Daoy (cell line): Measurements from ENCODE around the gene NRCAM. TPM values are rescaled to one million over a fixed set of nuclear protein-coding genes. Genes with fewer than 3 reads are reported as not detected.

ENCODE experiments used
- DNase-seq: peaks from one replicate; pipeline ENCODE4 v3.0.0-alpha.2; 2015; ENCODE audit warnings: low read depth
- total RNA-seq: library from RNA; depleted of rRNA; stranded (reverse); fragments of >200 nt; shearing (Covaris generic); gene quantifications from 2 replicates; pipeline ENCODE4 v1.2.3, GENCODE V29; 2014

The NRCAM gene
- total RNA-seq, 1 experiment from 2014 or later: 0.11 TPM

DNA sequence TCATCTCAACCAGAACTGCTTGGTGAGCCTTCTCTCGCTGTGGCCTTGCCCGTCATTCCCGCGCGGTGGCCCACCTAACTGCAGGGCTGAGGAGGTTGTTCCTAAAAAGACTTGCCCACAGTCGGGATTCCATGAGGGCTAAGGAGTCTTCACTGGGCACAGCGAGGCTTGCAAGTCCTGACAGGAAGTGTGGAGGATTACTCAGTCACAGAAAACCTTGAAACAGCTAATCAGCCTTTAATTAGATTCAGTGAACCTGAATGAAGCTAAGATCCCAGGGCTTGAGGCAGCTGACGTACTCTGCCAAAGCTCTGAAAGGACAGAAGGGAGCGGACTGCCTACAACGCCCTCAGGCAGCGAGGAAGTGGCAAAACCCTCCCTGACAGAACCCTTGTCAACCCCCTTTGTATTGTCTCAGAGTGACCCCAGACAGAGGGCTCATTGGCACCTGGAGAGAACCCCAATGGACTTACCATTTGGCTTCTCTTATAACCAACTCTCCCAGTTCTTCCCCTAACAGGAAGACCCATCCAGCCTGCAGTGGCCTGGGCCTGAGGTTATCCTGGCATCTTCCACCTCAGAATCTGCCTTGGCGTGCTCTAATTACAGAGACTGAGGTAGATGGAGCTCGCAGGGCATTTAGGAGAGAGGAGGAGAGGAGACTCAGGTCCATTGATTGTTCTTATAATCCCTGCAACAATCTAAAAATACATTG, 323.5 kb downstream of the NRCAM start:
- DNase-seq: peak; percentile 72

GRCh38 chr7:108130261-108130660, 326.0 kb downstream of the NRCAM start, which contains the start of gene LAMB4:
TSS of gene LAMB4 (minus strand) at chr7:108130361. CDS start at chr7:108123164, 7,197 bp downstream.
- no peak for DNase-seq

- DNase-seq: no peak
These were observed 326.9 kb downstream of the NRCAM start for GRCh38 chr7:108129018-108129965.

DNA sequence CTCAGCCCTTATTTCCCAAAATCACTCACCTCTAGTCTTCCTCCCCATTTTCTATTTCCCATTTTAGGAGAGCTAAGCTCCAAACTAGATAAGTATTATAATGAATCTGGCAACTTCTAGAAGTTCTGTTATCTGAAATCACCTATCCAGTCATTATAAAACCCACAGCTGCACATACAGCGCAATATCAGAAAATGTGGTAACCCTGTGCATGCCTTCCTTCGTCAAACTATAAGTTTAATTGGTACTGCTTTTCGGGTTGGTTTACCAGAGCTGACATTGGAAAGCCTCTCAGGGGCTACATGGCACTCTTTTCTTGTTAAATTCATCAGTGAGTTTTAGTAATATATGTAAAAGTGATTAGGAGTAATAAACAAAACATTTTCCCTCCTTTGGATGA, 327.7 kb downstream of the NRCAM start:
- no peak for DNase-seq

DNA sequence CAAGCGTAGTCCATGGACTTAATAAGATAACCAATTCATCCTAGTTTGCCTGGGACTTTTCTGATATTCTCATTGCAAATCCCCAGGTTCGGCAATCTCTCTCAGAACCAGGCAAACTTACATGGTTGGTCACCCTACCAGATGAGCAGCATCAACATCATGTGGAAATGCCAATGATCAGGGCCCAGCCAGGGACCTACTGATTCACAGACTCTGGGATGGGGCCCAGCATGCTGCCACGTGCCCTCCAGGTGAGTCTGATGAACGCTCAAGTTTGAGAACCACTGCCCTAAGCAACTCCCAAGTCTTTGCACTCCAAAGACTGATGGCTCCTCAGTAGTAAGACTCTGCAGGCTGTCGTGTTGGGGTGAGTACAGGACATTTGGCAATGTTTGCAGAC, 328.8 kb downstream of the NRCAM start:
- DNase-seq: no peak

GRCh38 chr7:108124820-108125219, 331.4 kb downstream of the NRCAM start:
- DNase-seq: no peak

- DNase-seq: no peak
These were observed 334.1 kb downstream of the NRCAM start for GRCh38 chr7:108122181-108122580.

GRCh38 chr7:108120933-108121332, 335.3 kb downstream of the NRCAM start:
- DNase-seq: no peak

GRCh38 chr7:108120196-108120595, 336.0 kb downstream of the NRCAM start:
- no peak for DNase-seq

- no peak for DNase-seq
These were observed 337.3 kb downstream of the NRCAM start for GRCh38 chr7:108118959-108119358.

GRCh38 chr7:108114117-108114841, 342.0 kb downstream of the NRCAM start:
- DNase-seq: peak; percentile 47

GRCh38 chr7:108112683-108113082, 343.6 kb downstream of the NRCAM start:
- DNase-seq: no peak

GRCh38 chr7:108109221-108109908, 346.9 kb downstream of the NRCAM start:
- DNase-seq: peak; percentile 42

DNA sequence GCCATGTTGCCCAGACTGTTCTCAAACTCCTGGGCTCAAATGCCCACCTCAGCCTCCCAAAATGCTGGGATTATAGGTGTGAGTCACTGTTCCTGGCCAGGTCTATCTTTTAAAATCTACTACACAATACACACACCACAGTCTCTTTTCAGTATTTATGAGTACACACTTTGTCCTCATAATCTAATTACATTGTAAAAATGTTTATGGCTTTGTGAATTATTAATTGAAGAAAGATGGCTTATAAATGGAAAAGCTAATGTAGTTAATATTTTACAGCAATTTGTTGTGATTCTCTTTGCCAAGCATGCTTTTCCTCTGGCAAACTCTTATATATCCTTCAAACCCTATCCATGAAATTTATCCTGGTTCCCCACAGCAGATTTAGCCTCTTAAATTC, 348.1 kb downstream of the NRCAM start:
- no peak for DNase-seq

DNA sequence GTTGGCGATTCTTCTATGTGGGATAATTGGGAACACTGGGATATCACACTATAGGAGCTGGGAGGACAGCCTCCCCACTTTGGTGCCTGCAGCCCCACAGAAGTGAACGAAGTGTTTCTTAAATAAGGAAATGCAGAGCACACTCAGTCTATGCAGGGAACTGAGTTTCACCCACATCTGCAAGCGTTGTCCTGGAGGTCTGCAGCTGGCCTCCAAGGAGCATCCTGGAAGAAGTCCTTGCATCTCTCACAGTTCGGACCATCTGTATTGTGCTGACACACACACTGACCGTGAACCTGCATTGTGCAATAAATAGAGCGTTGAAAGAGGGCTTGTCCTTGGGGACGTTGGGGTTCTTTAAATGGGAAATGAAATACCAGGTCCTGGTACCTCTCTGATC, 351.9 kb downstream of the NRCAM start:
- no peak for DNase-seq

GRCh38 chr7:108103558-108104298, 352.5 kb downstream of the NRCAM start:
- DNase-seq: no peak

DNA sequence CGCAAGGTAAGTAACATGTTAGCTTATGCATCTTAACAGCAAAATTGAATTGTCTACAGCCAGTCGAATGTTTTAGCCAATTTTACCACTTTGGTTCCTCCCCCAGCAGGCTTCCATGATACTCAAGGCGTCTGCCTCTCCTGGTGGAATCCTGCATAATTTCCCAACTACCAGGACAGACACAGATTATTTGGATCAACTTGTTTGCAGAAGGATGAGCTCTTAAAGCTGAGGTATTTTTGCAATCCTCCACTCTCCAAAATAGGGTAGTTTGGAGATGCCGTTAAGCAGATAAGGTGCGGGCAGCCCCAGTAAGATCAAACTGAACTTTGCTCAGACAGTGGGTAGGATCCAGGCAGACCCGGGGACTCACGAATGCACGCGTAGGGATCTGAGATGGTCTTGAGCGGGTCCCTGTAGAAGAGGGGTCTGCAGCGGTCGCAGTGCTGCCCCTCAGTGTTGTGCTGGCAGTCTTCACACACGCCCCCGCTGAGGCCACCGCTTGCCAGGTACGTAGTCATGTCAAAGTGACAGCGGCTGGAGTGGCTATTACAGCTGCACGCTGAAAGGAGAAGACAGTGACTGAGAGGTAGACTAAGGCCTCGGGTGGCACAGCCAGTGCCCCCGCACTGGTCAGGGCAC, 353.4 kb downstream of the NRCAM start:
- no peak for DNase-seq

- no peak for DNase-seq
These were observed 354.5 kb downstream of the NRCAM start for GRCh38 chr7:108101759-108102158.

DNA sequence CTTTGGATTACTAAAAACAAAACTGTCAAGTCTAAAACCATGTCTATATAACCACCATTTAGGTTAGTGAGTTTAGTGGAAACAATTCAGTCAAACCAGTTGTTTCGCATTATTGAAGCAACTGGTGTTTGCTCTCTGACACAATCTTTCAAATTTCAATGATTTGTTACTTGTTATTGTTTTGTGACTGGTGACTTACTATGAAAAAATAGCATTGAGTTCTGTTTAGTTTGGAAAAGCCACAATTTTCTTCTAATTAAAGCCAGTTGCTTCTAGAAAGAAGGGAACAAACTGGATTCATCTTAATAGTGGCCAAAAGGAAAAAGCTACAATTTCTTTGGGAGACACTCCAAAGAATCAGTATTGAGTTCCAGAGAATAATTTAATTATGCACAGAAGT, 356.5 kb downstream of the NRCAM start:
- DNase-seq: no peak

- DNase-seq: peak; percentile 58
These were observed 358.5 kb downstream of the NRCAM start for GRCh38 chr7:108097703-108098102.
